ENCODE results near the gene FGFBP2. TPM values are rescaled to one million over a fixed set of nuclear protein-coding genes. Genes with fewer than 3 reads are reported as not detected.

FGFBP2 gene
- total RNA-seq, 1 experiment from 2014 or later, result not detected

- Histone ChIP-seq H3K4me2 (no peak overlapping the region), H3K9me2 (ENCODE audit: insufficient read depth) (no peaks in the 10 kb centered on the region), H3F3A (ENCODE audit: insufficient read depth, low read depth) (no peaks in the 10 kb centered on the region), H3K27me3 (ENCODE audit: insufficient read depth, low read depth) (no peaks in the 10 kb centered on the region; the same call in 1 of the 2 replicates), H4K20me1 (ENCODE audit: insufficient read depth) (no peaks in the 10 kb centered on the region), H3K9me3 (ENCODE audit: insufficient read depth, low read depth) (no peaks in the 10 kb centered on the region), H3K36me3 (ENCODE audit: low read depth) (no peaks in the 10 kb centered on the region), H2AFZ (no peak overlapping the region), H3K27ac (no peak overlapping the region), H3K4me3 (no peak overlapping the region), H3K79me2 (ENCODE audit: low read depth) (no peaks in the 10 kb centered on the region), H3K4me1 (replicated peaks; ENCODE audit: insufficient read depth) (no peaks in the 10 kb centered on the region)
- intact Hi-C loops (cut with micrococcal nuclease; ENCODE audit: unreplicated experiment), result no loop called here
- no peak for TF ChIP-seq EZH2 (IDR thresholded peaks at IDR 0.05; ENCODE audit: low read depth)
- no peak for TF ChIP-seq CTCF (conservative IDR thresholded peaks at IDR 0.05)
- CTCF ChIA-PET, result no interaction called here
- POLR2A ChIA-PET (ENCODE audit: unreplicated experiment), result no interaction called here
- no peak for DNase-seq
- BruUV-seq (replicated peaks), result no TSS peak
Measured at GRCh38 chr4:15989424-15989823, 26.4 kb upstream of the FGFBP2 start.

GRCh38 chr4:15988222-15988621 is 25.2 kb upstream of the FGFBP2 start:
- Histone ChIP-seq H3K9me3 (ENCODE audit: insufficient read depth, low read depth) (no peaks in the 10 kb centered on the region), H3K79me2 (ENCODE audit: low read depth) (no peaks in the 10 kb centered on the region), H3K9me2 (ENCODE audit: insufficient read depth) (no peaks in the 10 kb centered on the region), H3K27ac (no peak overlapping the region), H3K36me3 (ENCODE audit: low read depth) (no peaks in the 10 kb centered on the region), H3K4me3 (no peak overlapping the region), H3F3A (ENCODE audit: insufficient read depth, low read depth) (no peaks in the 10 kb centered on the region), H4K20me1 (ENCODE audit: insufficient read depth) (no peaks in the 10 kb centered on the region), H2AFZ (no peak overlapping the region), H3K27me3 (ENCODE audit: insufficient read depth, low read depth) (no peaks in the 10 kb centered on the region; the same call in 1 of the 2 replicates), H3K4me2 (no peak overlapping the region), H3K4me1 (replicated peaks; ENCODE audit: insufficient read depth) (no peaks in the 10 kb centered on the region)
- intact Hi-C loops (cut with micrococcal nuclease; ENCODE audit: unreplicated experiment), result no loop called here
- no TSS peak for BruUV-seq (replicated peaks)
- no peak for DNase-seq
- CTCF ChIA-PET, result no interaction called here
- POLR2A ChIA-PET (ENCODE audit: unreplicated experiment), result no interaction called here
- TF ChIP-seq EZH2 (IDR thresholded peaks at IDR 0.05; ENCODE audit: low read depth) (no peak), CTCF (conservative IDR thresholded peaks at IDR 0.05) (no peak)

- no peak overlapping the region for H3K4me3 ChIP-seq
- no peaks in the 10 kb centered on the region for H4K20me1 ChIP-seq (ENCODE audit: insufficient read depth)
- H2AFZ ChIP-seq, result no peak overlapping the region
- no peak for DNase-seq
- intact Hi-C loops (cut with micrococcal nuclease; ENCODE audit: unreplicated experiment), result no loop called here
- no peaks in the 10 kb centered on the region for H3K4me1 ChIP-seq (replicated peaks; ENCODE audit: insufficient read depth)
- ChIA-PET CTCF (no interaction called here), POLR2A (ENCODE audit: unreplicated experiment) (no interaction called here)
- H3F3A ChIP-seq (ENCODE audit: insufficient read depth, low read depth), result no peaks in the 10 kb centered on the region
- TF ChIP-seq EZH2 (IDR thresholded peaks at IDR 0.05; ENCODE audit: low read depth) (no peak), CTCF (conservative IDR thresholded peaks at IDR 0.05) (no peak)
- no peaks in the 10 kb centered on the region for H3K9me2 ChIP-seq (ENCODE audit: insufficient read depth)
- no TSS peak for BruUV-seq (replicated peaks)
- H3K27me3 ChIP-seq (ENCODE audit: insufficient read depth, low read depth), result no peaks in the 10 kb centered on the region; the same call in 1 of the 2 replicates
- no peak overlapping the region for H3K4me2 ChIP-seq
- H3K36me3 ChIP-seq (ENCODE audit: low read depth), result no peaks in the 10 kb centered on the region
- H3K79me2 ChIP-seq (ENCODE audit: low read depth), result no peaks in the 10 kb centered on the region
- no peaks in the 10 kb centered on the region for H3K9me3 ChIP-seq (ENCODE audit: insufficient read depth, low read depth)
- H3K27ac ChIP-seq, result no peak overlapping the region
Measured at GRCh38 chr4:15986907-15987306, 23.9 kb upstream of the FGFBP2 start.

All from PC-9 (cell line).